ENCODE results near the gene GSPT2.

Gene GSPT2

GRCh38 chrX:51795136-51795535 lies 51.9 kb downstream of the GSPT2 start:
- DNase-seq (ENCODE audit: low read depth): no peak
- no peak overlapping the region for H3K4me3 ChIP-seq (ENCODE audit: low read length)
- TF ChIP-seq CTCF (conservative IDR thresholded peaks at IDR 0.05; ENCODE audit: low read depth, low read length): no peak
